ENCODE measurements around the gene FAIM2.

The FAIM2 gene

GRCh38 chr12:49951411-49952240, 47.9 kb upstream of the FAIM2 start:
- Histone ChIP-seq H3K4me2 (ENCODE audit: insufficient read depth, low read length) (no peak overlapping the region), H3K36me3 (ENCODE audit: insufficient read depth, low read length) (no peaks in the 10 kb centered on the region), H3K4me1 (ENCODE audit: insufficient read depth, low read length) (no peaks in the 10 kb centered on the region), H3K27me3 (ENCODE audit: insufficient read depth, low read length, poor library complexity) (no peaks in the 10 kb centered on the region), H4K20me1 (ENCODE audit: insufficient read depth, low read length) (no peaks in the 10 kb centered on the region), H3K9ac (ENCODE audit: low read depth, low read length) (no peak overlapping the region), H2AFZ (ENCODE audit: low read depth, low read length) (no peak overlapping the region), H3K4me3 (ENCODE audit: low read depth in 1 of 2, low read length in 2 of 2) (no peak overlapping the region), H3K79me2 (ENCODE audit: insufficient read depth, low read length) (no peaks in the 10 kb centered on the region), H3K9me3 (ENCODE audit: insufficient read depth, low read length, severe bottlenecking) (no peaks in the 10 kb centered on the region), H3K27ac (ENCODE audit: low read length) (no peak overlapping the region)
- no peak for ATAC-seq (ENCODE audit: insufficient read depth, low read depth)
- DNase-seq: no peak
- no peak for TF ChIP-seq EZH2 (IDR thresholded peaks at IDR 0.05; ENCODE audit: borderline replicate concordance, low read depth, low read length, severe bottlenecking)
- TF ChIP-seq CTCF (IDR thresholded peaks at IDR 0.05; ENCODE audit: borderline replicate concordance, extremely low read depth, low read length, poor library complexity, severe bottlenecking): no peak

- no peaks in the 10 kb centered on the region for H3K36me3 ChIP-seq (ENCODE audit: insufficient read depth, low read length)
- peaks cover 4% of the 10 kb centered on the region for H3K4me1 ChIP-seq (ENCODE audit: insufficient read depth, low read length)
- no peaks in the 10 kb centered on the region for H4K20me1 ChIP-seq (ENCODE audit: insufficient read depth, low read length)
- H3K27me3 ChIP-seq (ENCODE audit: insufficient read depth, low read length, poor library complexity): no peaks in the 10 kb centered on the region
- no peak within 1 kb of the TSS for H2AFZ ChIP-seq (ENCODE audit: low read depth, low read length)
- no peak within 1 kb of the TSS for H3K27ac ChIP-seq (ENCODE audit: low read length)
- ATAC-seq (ENCODE audit: insufficient read depth, low read depth) (no peak), DNase-seq (no peak)
- H3K4me3 ChIP-seq (ENCODE audit: low read depth in 1 of 2, low read length in 2 of 2): no peak within 1 kb of the TSS
- H3K79me2 ChIP-seq (ENCODE audit: insufficient read depth, low read length): no peaks in the 10 kb centered on the region
- TF ChIP-seq CTCF (IDR thresholded peaks at IDR 0.05; ENCODE audit: borderline replicate concordance, extremely low read depth, low read length, poor library complexity, severe bottlenecking): no peak
- TF ChIP-seq EZH2 (IDR thresholded peaks at IDR 0.05; ENCODE audit: borderline replicate concordance, low read depth, low read length, severe bottlenecking): no peak
- H3K4me2 ChIP-seq (ENCODE audit: insufficient read depth, low read length): no peak within 1 kb of the TSS
- H3K9me3 ChIP-seq (ENCODE audit: insufficient read depth, low read length, severe bottlenecking): no peaks in the 10 kb centered on the region
- H3K9ac ChIP-seq (ENCODE audit: low read depth, low read length): no peak within 1 kb of the TSS
Measured at GRCh38 chr12:49950273-49951251, 46.9 kb upstream of the FAIM2 start, which contains the start of gene AQP2. Gene AQP2 (plus strand): TSS chr12:49950737. CDS start chr12:49950831, 94 bp downstream.

GRCh38 chr12:49949866-49950265, 46.2 kb upstream of the FAIM2 start:
- Histone ChIP-seq H3K79me2 (ENCODE audit: insufficient read depth, low read length) (no peaks in the 10 kb centered on the region), H3K9me3 (ENCODE audit: insufficient read depth, low read length, severe bottlenecking) (no peaks in the 10 kb centered on the region), H3K4me1 (ENCODE audit: insufficient read depth, low read length) (peaks cover 9% of the 10 kb centered on the region), H3K27ac (ENCODE audit: low read length) (no peak overlapping the region), H3K27me3 (ENCODE audit: insufficient read depth, low read length, poor library complexity) (no peaks in the 10 kb centered on the region), H3K4me2 (ENCODE audit: insufficient read depth, low read length) (no peak overlapping the region), H2AFZ (ENCODE audit: low read depth, low read length) (no peak overlapping the region), H3K36me3 (ENCODE audit: insufficient read depth, low read length) (no peaks in the 10 kb centered on the region), H4K20me1 (ENCODE audit: insufficient read depth, low read length) (no peaks in the 10 kb centered on the region), H3K9ac (ENCODE audit: low read depth, low read length) (no peak overlapping the region), H3K4me3 (ENCODE audit: low read depth in 1 of 2, low read length in 2 of 2) (no peak overlapping the region)
- ATAC-seq (ENCODE audit: insufficient read depth, low read depth) (no peak), DNase-seq (no peak)
- TF ChIP-seq EZH2 (IDR thresholded peaks at IDR 0.05; ENCODE audit: borderline replicate concordance, low read depth, low read length, severe bottlenecking) (no peak), CTCF (IDR thresholded peaks at IDR 0.05; ENCODE audit: borderline replicate concordance, extremely low read depth, low read length, poor library complexity, severe bottlenecking) (no peak)
